WTC11 (cell line): Measurements from ENCODE around the gene MAMLD1. TPM values are rescaled to one million over a fixed set of nuclear protein-coding genes. Genes with fewer than 3 reads are reported as not detected.

Experiments used
- ATAC-seq: fragments of 200-7000 bp; cut with Tn5 transposase; 2 replicates; pipeline ENCODE4 v1.10.0; 2021; ENCODE audit warnings: mild to moderate bottlenecking, moderate library complexity
- CTCF ChIA-PET: fragments of 300-600 bp; sonication (Branson Sonifier 250); formaldehyde crosslinking; loops from one replicate; lab custom pipeline; 2021; ENCODE audit warnings: antibody characterized with exemption; lab: Charles Lee
- POLR2A ChIA-PET: fragments of 350-600 bp; sonication (Branson Sonifier 250); formaldehyde crosslinking; loops from one replicate; lab custom pipeline; 2021; ENCODE audit warnings: antibody characterized with exemption; lab: Charles Lee
- DNase-seq: peaks from one replicate; pipeline ENCODE4 v3.0.0; 2021; ENCODE audit warnings: low spot score
- H3K27ac Mint-ChIP-seq: 2 replicates; pipeline ENCODE4 v1.8.0; 2021; ENCODE audit warnings: mixed read lengths
- H3K27me3 Mint-ChIP-seq: 2 replicates; pipeline ENCODE4 v1.8.0; 2021; ENCODE audit warnings: low read depth, mild to moderate bottlenecking, moderate library complexity, mixed read lengths
- H3K36me3 Mint-ChIP-seq: 2 replicates; pipeline ENCODE4 v1.8.0; 2021; ENCODE audit warnings: mixed read lengths
- H3K4me1 Mint-ChIP-seq: 2 replicates; pipeline ENCODE4 v1.8.0; 2022; ENCODE audit warnings: mixed read lengths
- H3K4me3 Mint-ChIP-seq: 2 replicates; pipeline ENCODE4 v1.8.0; 2021; ENCODE audit warnings: mild to moderate bottlenecking, moderate library complexity, mixed read lengths
- H3K9me3 Mint-ChIP-seq: 2 replicates; pipeline ENCODE4 v1.8.0; 2021; ENCODE audit warnings: mixed read lengths
- CBFB ChIP-seq: sonication (generic); formaldehyde crosslinking; IDR thresholded peaks from 2 replicates; pipeline ENCODE4 v1.8.1; 2022; ENCODE audit warnings: mild to moderate bottlenecking, low read depth, missing genetic modification reagents
- CREM ChIP-seq: sonication (generic); formaldehyde crosslinking; IDR thresholded peaks from 2 replicates; pipeline ENCODE4 v1.8.1; 2022; ENCODE audit warnings: mild to moderate bottlenecking, missing genetic modification reagents, moderate library complexity
- ESRRA ChIP-seq: sonication (generic); formaldehyde crosslinking; IDR thresholded peaks from 2 replicates; pipeline ENCODE4 v1.8.1; 2022; ENCODE audit warnings: mild to moderate bottlenecking, missing genetic modification reagents, borderline replicate concordance
- GRHL2 ChIP-seq: fragments of 250-450 bp; sonication (Bioruptor Pico); IDR thresholded peaks from 2 replicates; pipeline ENCODE4 v1.8.0; 2022; ENCODE audit warnings: mild to moderate bottlenecking, moderate library complexity; ENCODE audit not compliant: insufficient replicate concordance, severe bottlenecking
- NFATC4 ChIP-seq: fragments of 250-450 bp; sonication (Bioruptor Pico); IDR thresholded peaks from 2 replicates; pipeline ENCODE4 v1.9.0; 2021; ENCODE audit warnings: mild to moderate bottlenecking
- NR3C1 ChIP-seq: sonication (generic); formaldehyde crosslinking; conservative IDR thresholded peaks from 2 replicates; pipeline ENCODE4 v1.8.1; 2023; ENCODE audit warnings: low read depth, mild to moderate bottlenecking, missing genetic modification reagents
- SP1 ChIP-seq: sonication (generic); formaldehyde crosslinking; conservative IDR thresholded peaks from 2 replicates; pipeline ENCODE4 v1.8.1; 2022; ENCODE audit warnings: missing genetic modification reagents
- TP53 ChIP-seq: sonication (generic); formaldehyde crosslinking; IDR thresholded peaks from 2 replicates; pipeline ENCODE4 v1.8.1; 2023; ENCODE audit warnings: mild to moderate bottlenecking, missing genetic modification reagents
- ZBTB21 ChIP-seq: sonication (generic); formaldehyde crosslinking; IDR thresholded peaks from 2 replicates; pipeline ENCODE4 v1.8.1; 2023; ENCODE audit warnings: mild to moderate bottlenecking, missing genetic modification reagents, borderline replicate concordance
- ZNF138 ChIP-seq: sonication (generic); formaldehyde crosslinking; conservative IDR thresholded peaks from 2 replicates; pipeline ENCODE4 v1.8.1; 2022; ENCODE audit warnings: mild to moderate bottlenecking, moderate library complexity, missing genetic modification reagents
- ZNF396 ChIP-seq: fragments of 250-450 bp; sonication (Bioruptor Pico); IDR thresholded peaks from 2 replicates; pipeline ENCODE4 v1.8.0; 2021; ENCODE audit warnings: mild to moderate bottlenecking, moderate library complexity, borderline replicate concordance
- total RNA-seq: library from RNA; stranded (reverse); gene quantifications from 3 replicates; pipeline ENCODE4 v1.2.3, GENCODE V29; 2021
- TF ChIP-seq, protein P1 (sequence below): sonication (generic); formaldehyde crosslinking; IDR thresholded peaks from 2 replicates; pipeline ENCODE4 v1.8.1; 2022; ENCODE audit warnings: low read depth, missing genetic modification reagents, borderline replicate concordance
- TF ChIP-seq, protein P2 (sequence below): fragments of 250-450 bp; sonication (Bioruptor Pico); IDR thresholded peaks from 2 replicates; pipeline ENCODE4 v1.9.0; 2021; ENCODE audit warnings: mild to moderate bottlenecking
- TF ChIP-seq, protein P3 (sequence below): fragments of 200-600 bp; IDR thresholded peaks from 2 replicates; pipeline ENCODE4 v1.8.0; 2022; ENCODE audit warnings: antibody characterized with exemption
- TF ChIP-seq, protein P4 (sequence below): fragments of 250-450 bp; sonication (Bioruptor Pico); conservative IDR thresholded peaks from 2 replicates; pipeline ENCODE4 v1.9.0; 2021; ENCODE audit warnings: mild to moderate bottlenecking
- TF ChIP-seq, protein P5 (sequence below): fragments of 250-450 bp; sonication (Bioruptor Pico); IDR thresholded peaks from 2 replicates; pipeline ENCODE4 v1.9.0; 2021; ENCODE audit warnings: moderate library complexity, mild to moderate bottlenecking, inconsistent platforms, borderline replicate concordance
- TF ChIP-seq, protein P6 (sequence below): sonication (generic); formaldehyde crosslinking; conservative IDR thresholded peaks from 2 replicates; pipeline ENCODE4 v1.8.1; 2022; ENCODE audit warnings: mild to moderate bottlenecking, missing genetic modification reagents

MAMLD1 gene
- total RNA-seq, 1 experiment from 2014 or later: 0.35 TPM

DNA sequence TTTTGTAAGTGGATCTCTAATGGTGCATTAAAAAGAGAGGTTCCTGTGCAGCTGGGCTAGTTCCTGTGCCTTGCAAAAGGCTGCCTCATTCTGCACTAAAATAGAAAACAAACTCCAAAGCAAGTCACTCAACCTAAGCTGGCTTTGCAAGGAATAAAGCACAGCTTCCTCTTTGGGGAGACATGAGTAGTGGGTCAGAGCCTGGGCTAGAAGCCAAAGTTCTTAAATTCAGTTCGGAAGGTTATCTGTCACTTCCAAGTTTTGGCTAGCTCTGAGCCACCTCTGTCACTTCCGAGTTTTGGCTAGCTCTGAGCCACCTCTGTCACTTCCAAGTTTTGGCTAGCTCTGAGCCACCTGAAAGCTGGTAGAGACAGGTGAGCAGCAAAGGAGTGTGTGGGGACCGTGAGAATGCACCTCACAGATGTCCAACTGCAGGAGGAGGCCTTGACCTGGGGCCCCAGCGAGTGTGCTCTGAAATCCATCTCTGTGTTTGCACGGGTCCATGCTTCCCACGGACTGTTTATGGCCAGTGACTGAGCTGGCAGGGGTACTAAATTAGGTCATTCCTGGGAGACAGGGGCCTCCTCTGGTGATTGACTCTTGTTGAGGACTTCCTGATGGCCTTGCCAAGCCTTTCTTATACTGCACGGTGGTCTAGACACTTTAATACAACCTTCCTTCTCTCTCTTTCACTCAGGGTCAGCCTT lies 36.4 kb upstream of the MAMLD1 start:
- peaks cover 12% of the 10 kb centered on the region for H3K9me3 Mint-ChIP-seq
- CTCF ChIA-PET: no interaction called here

DNA sequence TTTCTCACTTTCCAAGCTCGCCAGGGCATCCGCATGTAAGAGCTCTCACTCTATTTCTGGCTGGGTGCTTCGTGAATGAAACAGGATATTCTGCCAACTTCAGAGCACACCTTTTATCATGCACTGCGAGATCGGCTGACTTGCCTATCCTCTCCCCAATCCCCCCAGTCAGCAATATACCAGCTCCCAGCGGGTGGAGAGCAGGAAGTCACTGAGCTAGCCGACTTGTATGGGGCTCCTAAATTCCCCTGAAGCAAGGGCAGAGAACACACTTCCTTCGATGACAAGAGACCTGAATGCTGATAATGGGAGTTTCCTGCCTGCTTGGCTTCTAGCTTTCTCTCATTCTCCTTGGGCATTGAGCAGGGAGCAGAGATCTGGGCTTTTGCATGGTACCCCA lies 33.8 kb upstream of the MAMLD1 start:
- Mint-ChIP-seq H3K27ac (no peak overlapping the region), H3K27me3 (0 out of 2 replicates have a peak, but pooled peaks cover 2% of the 10 kb centered on the region), H3K36me3 (no peaks in the 10 kb centered on the region), H3K4me3 (no peak overlapping the region), H3K9me3 (no peaks in the 10 kb centered on the region), H3K4me1 (peaks cover 17% of the 10 kb centered on the region)
- ChIA-PET POLR2A (no interaction called here), CTCF (interaction anchor here (1.4 kb wide), 1 partner anchor 31 kb away, joined by 3 read pairs; no protein-coding TSS in a partner anchor)
- peak; percentile 72; the same call in 1 of the 2 replicates for ATAC-seq
- TF ChIP-seq, protein P1, sequence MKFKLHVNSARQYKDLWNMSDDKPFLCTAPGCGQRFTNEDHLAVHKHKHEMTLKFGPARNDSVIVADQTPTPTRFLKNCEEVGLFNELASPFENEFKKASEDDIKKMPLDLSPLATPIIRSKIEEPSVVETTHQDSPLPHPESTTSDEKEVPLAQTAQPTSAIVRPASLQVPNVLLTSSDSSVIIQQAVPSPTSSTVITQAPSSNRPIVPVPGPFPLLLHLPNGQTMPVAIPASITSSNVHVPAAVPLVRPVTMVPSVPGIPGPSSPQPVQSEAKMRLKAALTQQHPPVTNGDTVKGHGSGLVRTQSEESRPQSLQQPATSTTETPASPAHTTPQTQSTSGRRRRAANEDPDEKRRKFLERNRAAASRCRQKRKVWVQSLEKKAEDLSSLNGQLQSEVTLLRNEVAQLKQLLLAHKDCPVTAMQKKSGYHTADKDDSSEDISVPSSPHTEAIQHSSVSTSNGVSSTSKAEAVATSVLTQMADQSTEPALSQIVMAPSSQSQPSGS (CRISPR knock-in tag): no peak
- TF ChIP-seq ZNF138: no peak
- TF ChIP-seq GRHL2: no peak
- no peak for TF ChIP-seq ZBTB21 (CRISPR knock-in tag)
- TF ChIP-seq TP53 (CRISPR knock-in tag): no peak
- no peak for TF ChIP-seq ZNF396 (CRISPR knock-in tag)
- TF ChIP-seq, protein P2, sequence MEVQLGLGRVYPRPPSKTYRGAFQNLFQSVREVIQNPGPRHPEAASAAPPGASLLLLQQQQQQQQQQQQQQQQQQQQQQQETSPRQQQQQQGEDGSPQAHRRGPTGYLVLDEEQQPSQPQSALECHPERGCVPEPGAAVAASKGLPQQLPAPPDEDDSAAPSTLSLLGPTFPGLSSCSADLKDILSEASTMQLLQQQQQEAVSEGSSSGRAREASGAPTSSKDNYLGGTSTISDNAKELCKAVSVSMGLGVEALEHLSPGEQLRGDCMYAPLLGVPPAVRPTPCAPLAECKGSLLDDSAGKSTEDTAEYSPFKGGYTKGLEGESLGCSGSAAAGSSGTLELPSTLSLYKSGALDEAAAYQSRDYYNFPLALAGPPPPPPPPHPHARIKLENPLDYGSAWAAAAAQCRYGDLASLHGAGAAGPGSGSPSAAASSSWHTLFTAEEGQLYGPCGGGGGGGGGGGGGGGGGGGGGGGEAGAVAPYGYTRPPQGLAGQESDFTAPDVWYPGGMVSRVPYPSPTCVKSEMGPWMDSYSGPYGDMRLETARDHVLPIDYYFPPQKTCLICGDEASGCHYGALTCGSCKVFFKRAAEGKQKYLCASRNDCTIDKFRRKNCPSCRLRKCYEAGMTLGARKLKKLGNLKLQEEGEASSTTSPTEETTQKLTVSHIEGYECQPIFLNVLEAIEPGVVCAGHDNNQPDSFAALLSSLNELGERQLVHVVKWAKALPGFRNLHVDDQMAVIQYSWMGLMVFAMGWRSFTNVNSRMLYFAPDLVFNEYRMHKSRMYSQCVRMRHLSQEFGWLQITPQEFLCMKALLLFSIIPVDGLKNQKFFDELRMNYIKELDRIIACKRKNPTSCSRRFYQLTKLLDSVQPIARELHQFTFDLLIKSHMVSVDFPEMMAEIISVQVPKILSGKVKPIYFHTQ: no peak
- TF ChIP-seq CBFB (CRISPR knock-in tag): no peak
- DNase-seq: no peak

More for the DNA sequence above, 36.4 kb upstream of the MAMLD1 start:
- TF ChIP-seq, protein P3, sequence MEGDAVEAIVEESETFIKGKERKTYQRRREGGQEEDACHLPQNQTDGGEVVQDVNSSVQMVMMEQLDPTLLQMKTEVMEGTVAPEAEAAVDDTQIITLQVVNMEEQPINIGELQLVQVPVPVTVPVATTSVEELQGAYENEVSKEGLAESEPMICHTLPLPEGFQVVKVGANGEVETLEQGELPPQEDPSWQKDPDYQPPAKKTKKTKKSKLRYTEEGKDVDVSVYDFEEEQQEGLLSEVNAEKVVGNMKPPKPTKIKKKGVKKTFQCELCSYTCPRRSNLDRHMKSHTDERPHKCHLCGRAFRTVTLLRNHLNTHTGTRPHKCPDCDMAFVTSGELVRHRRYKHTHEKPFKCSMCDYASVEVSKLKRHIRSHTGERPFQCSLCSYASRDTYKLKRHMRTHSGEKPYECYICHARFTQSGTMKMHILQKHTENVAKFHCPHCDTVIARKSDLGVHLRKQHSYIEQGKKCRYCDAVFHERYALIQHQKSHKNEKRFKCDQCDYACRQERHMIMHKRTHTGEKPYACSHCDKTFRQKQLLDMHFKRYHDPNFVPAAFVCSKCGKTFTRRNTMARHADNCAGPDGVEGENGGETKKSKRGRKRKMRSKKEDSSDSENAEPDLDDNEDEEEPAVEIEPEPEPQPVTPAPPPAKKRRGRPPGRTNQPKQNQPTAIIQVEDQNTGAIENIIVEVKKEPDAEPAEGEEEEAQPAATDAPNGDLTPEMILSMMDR: no peak
- TF ChIP-seq NFATC4 (no peak), SP1 (CRISPR knock-in tag) (no peak), ESRRA (CRISPR knock-in tag) (no peak), CREM (no peak), NR3C1 (no peak)
- TF ChIP-seq, protein P4, sequence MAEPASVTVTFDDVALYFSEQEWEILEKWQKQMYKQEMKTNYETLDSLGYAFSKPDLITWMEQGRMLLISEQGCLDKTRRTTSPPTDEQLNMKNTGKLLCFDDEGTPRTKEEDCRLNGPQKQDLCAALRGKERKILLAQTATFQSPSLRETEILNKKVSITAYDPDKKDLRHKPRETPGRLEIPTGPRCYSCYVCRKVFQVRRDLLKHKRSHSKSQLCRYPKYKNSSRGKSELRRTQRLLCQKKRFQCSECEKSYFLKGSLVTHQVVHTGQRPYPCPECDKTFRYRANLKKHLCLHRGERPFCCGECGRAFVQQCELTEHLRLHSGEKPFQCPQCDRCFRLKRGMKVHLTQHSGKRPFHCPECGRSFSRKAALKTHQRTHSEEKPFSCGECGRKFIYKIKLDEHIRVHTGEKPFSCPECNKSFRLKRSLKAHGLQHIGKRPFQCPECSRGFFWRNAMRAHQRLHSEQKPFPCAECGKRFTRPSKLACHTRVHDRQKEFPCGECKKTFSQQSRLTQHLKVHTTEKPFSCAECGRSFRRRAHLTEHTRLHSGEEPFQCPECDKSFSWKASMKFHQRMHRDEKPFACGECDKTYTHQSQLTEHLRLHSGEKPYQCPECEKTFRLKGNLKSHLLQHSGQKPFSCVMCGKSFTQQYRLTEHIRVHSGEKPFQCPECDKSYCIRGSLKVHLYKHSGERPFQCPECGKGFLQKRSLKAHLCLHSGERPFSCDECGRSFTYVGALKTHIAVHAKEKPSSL (CRISPR knock-in tag): no peak
- TF ChIP-seq, protein P5, sequence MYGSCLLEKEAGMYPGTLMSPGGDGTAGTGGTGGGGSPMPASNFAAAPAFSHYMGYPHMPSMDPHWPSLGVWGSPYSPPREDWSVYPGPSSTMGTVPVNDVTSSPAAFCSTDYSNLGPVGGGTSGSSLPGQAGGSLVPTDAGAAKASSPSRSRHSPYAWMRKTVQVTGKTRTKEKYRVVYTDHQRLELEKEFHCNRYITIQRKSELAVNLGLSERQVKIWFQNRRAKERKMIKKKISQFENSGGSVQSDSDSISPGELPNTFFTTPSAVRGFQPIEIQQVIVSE (CRISPR knock-in tag): no peak
- TF ChIP-seq, protein P6, sequence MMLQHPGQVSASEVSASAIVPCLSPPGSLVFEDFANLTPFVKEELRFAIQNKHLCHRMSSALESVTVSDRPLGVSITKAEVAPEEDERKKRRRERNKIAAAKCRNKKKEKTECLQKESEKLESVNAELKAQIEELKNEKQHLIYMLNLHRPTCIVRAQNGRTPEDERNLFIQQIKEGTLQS (CRISPR knock-in tag): no peak
- peaks cover 17% of the 10 kb centered on the region for H3K4me1 Mint-ChIP-seq
- DNase-seq (no peak), ATAC-seq (no peak)
- no peak overlapping the region for H3K27ac Mint-ChIP-seq
- H3K4me3 Mint-ChIP-seq: no peak overlapping the region
- POLR2A ChIA-PET: no interaction called here
- no peaks in the 10 kb centered on the region for H3K27me3 Mint-ChIP-seq
- H3K36me3 Mint-ChIP-seq: peaks cover 3% of the 10 kb centered on the region; the same call in 1 of the 2 replicates
